BLaER1 treated with 17β-estradiol and CSF1 and Interleukin-3, amounts not matched to agents 10 nM and 100 nM (cell line): ENCODE data around the gene ACOT4.
A peak's percentile ranks its signal among the peaks of the same experiment; 100 is the strongest.
"Not testable (repeated sequence)": the region's sequence is repeated elsewhere in the genome, so short reads cannot be mapped to it uniquely, and the experiment has no call there.

Experiments used
- H3K27ac ChIP-seq, 11 experiments: shearing (Covaris generic); formaldehyde crosslinking; 2 replicates each; pipeline ENCODE4 v1.8.1; 2022
- H3K27me3 ChIP-seq, 11 experiments: shearing (Covaris generic); formaldehyde crosslinking; 2 replicates each; pipeline ENCODE4 v1.8.1; 2022
- H3K36me3 ChIP-seq, 11 experiments: shearing (Covaris generic); formaldehyde crosslinking; 2 replicates each; pipeline ENCODE4 v1.8.1; 2022
- H3K4me1 ChIP-seq, 10 experiments: shearing (Covaris generic); formaldehyde crosslinking; 2 replicates each; pipeline ENCODE4 v1.8.1; 2022
- H3K4me2 ChIP-seq, 11 experiments: shearing (Covaris generic); formaldehyde crosslinking; 2 replicates each; pipeline ENCODE4 v1.8.1; 2022
- H3K4me3 ChIP-seq, 10 experiments: shearing (Covaris generic); formaldehyde crosslinking; 2 replicates each; pipeline ENCODE4 v1.8.1; 2022
- H3K9ac ChIP-seq, 11 experiments: shearing (Covaris generic); formaldehyde crosslinking; 2 replicates each; pipeline ENCODE4 v1.8.1; 2022
- H3K9me3 ChIP-seq, 11 experiments: shearing (Covaris generic); formaldehyde crosslinking; replicated peaks in 1 of 11; 2 replicates each; pipeline ENCODE4 v1.8.1; 2022
- H4K20me1 ChIP-seq, 11 experiments: shearing (Covaris generic); formaldehyde crosslinking; 2 replicates each; pipeline ENCODE4 v1.8.1; 2022
- Cebpa-rat ChIP-seq, 11 experiments: shearing (Covaris generic); IDR thresholded peaks; 2 replicates each; pipeline ENCODE4 v1.8.1; 2022

Gene ACOT4

DNA sequence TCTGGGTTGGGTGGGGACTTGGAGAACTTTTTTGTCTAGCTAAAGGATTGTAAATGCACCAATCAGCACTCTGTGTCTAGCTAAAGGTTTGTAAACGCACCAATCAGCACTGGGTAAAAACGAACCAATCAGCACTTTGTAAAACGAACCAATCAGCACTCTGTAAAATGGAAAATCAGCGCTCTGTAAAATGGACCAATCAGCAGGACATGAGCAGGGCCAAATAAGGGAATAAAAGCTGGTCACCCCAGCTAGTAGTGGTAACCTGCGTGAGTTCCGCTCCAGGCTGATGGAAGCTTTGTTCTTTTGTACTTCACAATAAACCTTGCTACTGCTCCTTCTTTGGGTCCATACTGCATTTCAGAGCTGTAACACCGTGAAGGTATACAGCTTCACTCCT is 24.3 kb upstream of the ACOT4 start:
- peaks cover 0 to 21% (median 9%) of the 10 kb centered on the region in 10 experiments; a peak in 15 of 20 replicates for H3K4me1 ChIP-seq
- H3K9ac ChIP-seq: no peak overlapping the region
- 0 out of 22 replicates have a peak overlapping the region, but pooled peaks of 1 of the 11 experiments have one; percentile 81 for H3K4me2 ChIP-seq
- TF ChIP-seq Cebpa-rat (IDR thresholded peaks at IDR 0.05): no peak
- H3K27me3 ChIP-seq: peaks cover 24 to 36% (median 33%) of the 10 kb centered on the region in 11 experiments
- H3K27ac ChIP-seq: no peak overlapping the region
- no peaks in the 10 kb centered on the region for H3K36me3 ChIP-seq
- no peaks in the 10 kb centered on the region for H4K20me1 ChIP-seq
- H3K4me3 ChIP-seq: no peak overlapping the region
- peaks cover 12 to 30% (median 21%) of the 10 kb centered on the region in 11 experiments for H3K9me3 ChIP-seq

- Histone ChIP-seq H3K4me3 (peak overlapping the region in 9 of 10 experiments; percentile 49 to 68 (median 58); a peak in 16 of 20 replicates), H3K36me3 (no peaks in the 10 kb centered on the region), H3K4me2 (peak overlapping the region; percentile 56 to 81 (median 69); a peak in 21 of 22 replicates), H3K9me3 (peaks cover 3 to 22% (median 12%) of the 10 kb centered on the region in 11 experiments; a peak in 21 of 22 replicates), H3K9ac (peak overlapping the region; percentile 68 to 81 (median 79); a peak in 19 of 22 replicates), H3K4me1 (peaks cover 0 to 21% (median 9%) of the 10 kb centered on the region in 10 experiments; a peak in 15 of 20 replicates), H4K20me1 (no peaks in the 10 kb centered on the region), H3K27me3 (peaks cover 24 to 36% (median 33%) of the 10 kb centered on the region in 11 experiments), H3K27ac (peak overlapping the region in 9 of 11 experiments; percentile 67 to 80 (median 77); a peak in 14 of 22 replicates)
- no peak for TF ChIP-seq Cebpa-rat (IDR thresholded peaks at IDR 0.05)
These were observed 23.5 kb upstream of the ACOT4 start for GRCh38 chr14:73567951-73568885.

DNA sequence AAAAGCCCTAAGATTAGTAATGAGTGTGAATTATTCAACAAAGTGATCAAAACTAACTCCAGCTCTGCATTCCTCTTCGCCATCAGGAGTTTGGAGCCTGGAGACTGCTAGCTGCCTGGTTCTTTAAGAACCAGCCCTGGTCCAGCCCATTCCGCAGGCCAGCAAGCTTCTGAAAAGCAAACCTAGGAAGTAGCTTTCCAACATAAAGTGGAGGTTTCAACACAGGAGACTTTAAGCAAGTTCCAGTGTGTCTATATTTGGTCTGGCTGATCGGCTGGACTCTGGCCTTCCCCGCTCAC is 22.8 kb upstream of the ACOT4 start:
- H3K36me3 ChIP-seq, H4K20me1 ChIP-seq: not testable (repeated sequence)
- Histone ChIP-seq H3K27ac (peak overlapping the region; percentile 67 to 80 (median 76); a peak in 21 of 22 replicates), H3K9me3 (peaks cover 0 to 16% (median 7%) of the 10 kb centered on the region in 11 experiments; a peak in 15 of 22 replicates), H3K27me3 (peaks cover 24 to 36% (median 33%) of the 10 kb centered on the region in 11 experiments), H3K4me3 (peak overlapping the region; percentile 49 to 68 (median 58)), H3K4me1 (peaks cover 0 to 21% (median 9%) of the 10 kb centered on the region in 10 experiments; a peak in 15 of 20 replicates), H3K9ac (peak overlapping the region; percentile 68 to 81 (median 79)), H3K4me2 (peak overlapping the region; percentile 56 to 81 (median 69))

DNA sequence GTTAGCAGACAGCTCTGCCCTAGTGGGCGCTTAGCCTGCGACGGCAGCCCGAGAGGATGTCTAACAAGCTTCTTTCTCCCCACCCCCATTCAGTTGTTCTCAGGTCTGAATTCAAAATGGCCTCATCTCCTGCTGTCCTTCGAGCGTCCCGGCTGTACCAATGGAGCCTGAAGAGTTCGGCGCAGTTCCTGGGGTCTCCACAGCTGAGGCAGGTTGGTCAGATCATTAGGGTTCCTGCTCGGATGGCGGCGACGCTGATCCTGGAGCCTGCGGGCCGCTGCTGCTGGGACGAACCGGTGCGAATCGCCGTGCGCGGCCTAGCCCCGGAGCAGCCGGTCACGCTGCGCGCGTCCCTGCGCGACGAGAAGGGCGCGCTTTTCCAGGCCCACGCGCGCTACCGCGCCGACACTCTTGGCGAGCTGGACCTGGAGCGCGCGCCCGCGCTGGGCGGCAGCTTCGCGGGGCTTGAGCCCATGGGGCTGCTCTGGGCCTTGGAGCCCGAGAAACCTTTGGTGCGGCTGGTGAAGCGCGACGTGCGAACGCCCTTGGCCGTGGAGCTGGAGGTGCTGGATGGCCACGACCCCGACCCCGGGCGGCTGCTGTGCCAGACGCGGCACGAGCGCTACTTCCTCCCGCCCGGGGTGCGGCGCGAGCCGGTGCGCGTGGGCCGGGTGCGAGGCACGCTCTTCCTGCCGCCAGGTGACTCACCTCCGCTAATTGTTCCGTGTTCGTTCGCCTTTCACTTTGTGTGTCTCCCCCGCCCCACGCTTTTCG is 22.3 kb upstream of the ACOT4 start, which contains the start of gene ACOT2:
Gene ACOT2 (plus strand): TSS at position 29 of the 774 bp plus-strand sequence. CDS start 28 bp downstream, at position 57.
- Histone ChIP-seq H3K27ac (peak within 1 kb of the TSS; percentile 67 to 80 (median 76)), H3K4me3 (peak within 1 kb of the TSS; percentile 49 to 68 (median 58)), H3K4me1 (peaks cover 0 to 21% (median 9%) of the 10 kb centered on the region in 10 experiments; a peak in 15 of 20 replicates), H3K4me2 (peak within 1 kb of the TSS; percentile 56 to 81 (median 69)), H3K9ac (peak within 1 kb of the TSS; percentile 68 to 81 (median 79)), H3K9me3 (peaks cover 0 to 14% (median 7%) of the 10 kb centered on the region in 11 experiments; a peak in 9 of 22 replicates), H3K27me3 (peaks cover 24 to 36% (median 33%) of the 10 kb centered on the region in 11 experiments)
- H3K36me3 ChIP-seq, H4K20me1 ChIP-seq: not testable (repeated sequence)

DNA sequence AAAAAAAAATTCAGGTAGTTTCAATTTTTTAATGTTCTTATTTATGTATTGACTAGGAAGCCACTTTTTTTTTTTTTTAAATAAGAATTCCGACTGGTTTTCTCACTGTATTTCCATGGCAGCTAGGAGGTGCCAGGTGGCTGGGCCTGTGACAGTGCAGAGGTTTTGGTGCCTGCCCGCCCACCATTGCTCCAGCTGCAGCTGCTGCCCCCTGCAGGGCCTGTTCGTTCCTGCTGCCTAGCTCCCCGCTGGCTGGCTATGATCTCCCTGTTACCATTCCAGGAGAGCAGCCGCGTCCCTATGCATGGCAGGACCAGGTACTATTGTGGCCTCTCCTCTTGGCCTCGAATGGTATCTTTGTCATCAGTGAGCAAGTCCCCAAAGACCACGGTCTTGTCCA is 20.8 kb upstream of the ACOT4 start:
- not testable (repeated sequence) for H3K36me3 ChIP-seq, H3K27ac ChIP-seq, H4K20me1 ChIP-seq, H3K9ac ChIP-seq, H3K4me2 ChIP-seq, H3K4me3 ChIP-seq
- peaks cover 0 to 21% (median 9%) of the 10 kb centered on the region in 10 experiments; a peak in 15 of 20 replicates for H3K4me1 ChIP-seq
- peaks cover 24 to 36% (median 33%) of the 10 kb centered on the region in 11 experiments for H3K27me3 ChIP-seq
- H3K9me3 ChIP-seq: peaks cover 0 to 14% (median 7%) of the 10 kb centered on the region in 11 experiments; a peak in 9 of 22 replicates

- not testable (repeated sequence) for H3K9ac ChIP-seq, H3K9me3 ChIP-seq, H4K20me1 ChIP-seq, H3K4me2 ChIP-seq, H3K36me3 ChIP-seq, H3K27ac ChIP-seq, H3K4me3 ChIP-seq
- peaks cover 0 to 21% (median 9%) of the 10 kb centered on the region in 10 experiments; a peak in 15 of 20 replicates for H3K4me1 ChIP-seq
- peaks cover 24 to 27% (median 26%) of the 10 kb centered on the region in 11 experiments for H3K27me3 ChIP-seq
These were observed 18.6 kb upstream of the ACOT4 start for GRCh38 chr14:73573034-73573433.

DNA sequence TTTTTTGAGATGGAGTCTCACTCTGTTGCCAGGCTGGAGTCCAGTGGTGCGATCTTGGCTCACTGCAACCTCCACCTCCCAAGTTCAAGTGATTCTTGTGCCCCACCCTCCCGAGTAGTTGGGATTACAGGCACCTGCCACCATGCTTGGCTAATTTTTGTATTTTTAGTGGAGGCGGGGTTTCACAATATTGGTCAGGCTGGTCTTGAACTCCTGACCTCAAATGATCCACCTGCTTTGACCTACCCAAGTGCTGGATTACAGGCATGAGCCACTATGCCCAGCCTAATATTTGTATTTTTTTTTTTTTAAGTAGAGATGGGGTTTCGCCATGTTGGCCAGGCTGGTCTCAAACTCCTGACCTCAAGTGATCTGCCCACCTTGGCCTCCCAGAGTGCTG is 17.9 kb upstream of the ACOT4 start:
- not testable (repeated sequence) for H3K27ac ChIP-seq, H3K9me3 ChIP-seq, H3K9ac ChIP-seq, H3K4me3 ChIP-seq, H4K20me1 ChIP-seq, H3K4me2 ChIP-seq, H3K36me3 ChIP-seq
- peaks cover 0 to 16% (median 6%) of the 10 kb centered on the region in 10 experiments; a peak in 9 of 20 replicates for H3K4me1 ChIP-seq
- H3K27me3 ChIP-seq: peaks cover 17 to 20% (median 19%) of the 10 kb centered on the region in 11 experiments

GRCh38 chr14:73574251-73574650 is 17.4 kb upstream of the ACOT4 start:
- H3K4me2 ChIP-seq, H3K9me3 ChIP-seq, H3K9ac ChIP-seq, H3K4me3 ChIP-seq, H4K20me1 ChIP-seq, H3K27ac ChIP-seq, H3K36me3 ChIP-seq: not testable (repeated sequence)
- Histone ChIP-seq H3K4me1 (peaks cover 0 to 10% (median 5%) of the 10 kb centered on the region in 10 experiments; a peak in 8 of 20 replicates), H3K27me3 (peaks cover 12 to 14% (median 14%) of the 10 kb centered on the region in 11 experiments)

DNA sequence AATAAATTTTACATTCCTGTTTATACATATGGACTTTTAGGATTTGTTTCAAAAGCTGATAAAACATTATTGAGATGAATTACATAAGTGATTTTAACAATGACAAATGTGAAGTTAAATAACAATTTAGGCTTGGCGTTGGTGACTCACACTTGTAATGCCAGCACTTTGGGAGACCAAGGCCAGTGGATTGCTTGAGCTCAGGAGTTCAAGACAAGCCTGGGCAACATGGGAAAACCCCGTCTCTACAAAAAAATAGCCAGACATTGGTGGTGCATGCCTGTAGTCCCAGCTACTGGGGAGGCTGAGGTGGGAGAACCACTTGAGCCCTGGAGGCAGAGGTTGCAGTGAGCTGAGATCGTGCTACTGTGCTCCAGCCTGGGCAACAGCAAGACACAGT is 15.3 kb upstream of the ACOT4 start:
- no peaks in the 10 kb centered on the region for H4K20me1 ChIP-seq
- H3K9ac ChIP-seq: no peak overlapping the region
- no peaks in the 10 kb centered on the region for H3K9me3 ChIP-seq
- H3K4me3 ChIP-seq: no peak overlapping the region
- H3K27me3 ChIP-seq: no peaks in the 10 kb centered on the region
- TF ChIP-seq Cebpa-rat (IDR thresholded peaks at IDR 0.05): no peak
- no peak overlapping the region for H3K4me2 ChIP-seq
- no peak overlapping the region for H3K27ac ChIP-seq
- peaks cover 0 to 8% (median 0%) of the 10 kb centered on the region in 11 experiments; a peak in 3 of 22 replicates for H3K36me3 ChIP-seq
- H3K4me1 ChIP-seq: no peaks in the 10 kb centered on the region

GRCh38 chr14:73577214-73577613 is 14.5 kb upstream of the ACOT4 start:
- not testable (repeated sequence) for H3K27ac ChIP-seq, H3K9me3 ChIP-seq

GRCh38 chr14:73582102-73582979 is 9.3 kb upstream of the ACOT4 start:
- not testable (repeated sequence) for H3K9ac ChIP-seq, H3K9me3 ChIP-seq, H3K27me3 ChIP-seq, H4K20me1 ChIP-seq, H3K36me3 ChIP-seq, H3K4me2 ChIP-seq, H3K27ac ChIP-seq, H3K4me3 ChIP-seq, H3K4me1 ChIP-seq

More at GRCh38 chr14:73577214-73577613, 14.5 kb upstream of the ACOT4 start:
- H3K4me1 ChIP-seq, H3K36me3 ChIP-seq, H4K20me1 ChIP-seq, H3K4me3 ChIP-seq, H3K4me2 ChIP-seq, H3K27me3 ChIP-seq, H3K9ac ChIP-seq: not testable (repeated sequence)
